ENCODE measurements around the gene RABEPK. TPM values are rescaled to one million over a fixed set of nuclear protein-coding genes. Genes with fewer than 3 reads are reported as not detected.

The RABEPK gene
- total and polyA plus RNA-seq, 2 experiments from 2014 or later, result 20.4 to 30.1 TPM

DNA sequence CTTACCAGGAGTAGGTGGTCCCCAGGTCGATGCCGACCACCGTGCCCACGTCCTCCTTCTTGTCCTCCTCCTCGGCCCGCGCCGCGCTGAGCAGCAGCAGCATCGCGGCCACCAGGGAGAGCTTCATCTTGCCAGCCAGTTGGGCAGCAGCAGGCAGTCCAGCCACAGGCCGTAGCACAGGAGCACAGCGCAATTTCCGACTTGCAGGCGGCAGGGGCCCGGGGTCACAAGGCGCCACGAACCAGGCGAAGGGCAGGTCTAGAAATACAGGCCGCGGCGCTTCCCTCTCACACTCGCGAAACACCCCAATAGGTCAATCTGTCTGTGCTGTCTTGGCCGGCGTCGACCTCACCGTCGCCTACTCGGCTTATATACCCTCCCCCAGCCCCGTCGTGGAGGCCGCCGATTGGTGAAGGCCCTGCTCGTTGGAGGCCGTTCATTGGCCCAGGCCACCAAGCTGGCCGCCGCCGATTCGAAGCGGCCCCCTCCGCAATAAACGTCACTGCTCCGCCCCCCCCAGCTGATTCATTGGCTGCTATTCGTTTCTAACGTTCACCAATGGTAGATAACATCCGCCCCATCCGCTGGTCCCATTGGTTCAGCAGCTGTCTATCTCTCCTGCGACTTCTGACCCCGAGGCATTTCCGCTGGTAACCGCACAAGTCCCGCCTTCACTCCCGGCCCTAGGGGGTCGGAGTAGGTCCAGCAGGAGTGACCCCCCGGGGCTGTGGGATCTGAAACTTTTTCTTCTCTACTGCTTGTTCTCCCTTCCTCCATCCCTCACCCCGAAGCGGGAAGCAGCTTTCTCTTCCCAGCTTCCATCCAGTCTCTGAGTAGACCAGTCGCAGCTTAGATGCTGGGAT, 40.9 kb downstream of the RABEPK start, which contains the start of gene HSPA5:
HSPA5 (minus strand) TSS at position 344 of the 863 bp plus-strand sequence; CDS start at position 127, 217 bp downstream.
- TF ChIP-seq, protein P1, sequence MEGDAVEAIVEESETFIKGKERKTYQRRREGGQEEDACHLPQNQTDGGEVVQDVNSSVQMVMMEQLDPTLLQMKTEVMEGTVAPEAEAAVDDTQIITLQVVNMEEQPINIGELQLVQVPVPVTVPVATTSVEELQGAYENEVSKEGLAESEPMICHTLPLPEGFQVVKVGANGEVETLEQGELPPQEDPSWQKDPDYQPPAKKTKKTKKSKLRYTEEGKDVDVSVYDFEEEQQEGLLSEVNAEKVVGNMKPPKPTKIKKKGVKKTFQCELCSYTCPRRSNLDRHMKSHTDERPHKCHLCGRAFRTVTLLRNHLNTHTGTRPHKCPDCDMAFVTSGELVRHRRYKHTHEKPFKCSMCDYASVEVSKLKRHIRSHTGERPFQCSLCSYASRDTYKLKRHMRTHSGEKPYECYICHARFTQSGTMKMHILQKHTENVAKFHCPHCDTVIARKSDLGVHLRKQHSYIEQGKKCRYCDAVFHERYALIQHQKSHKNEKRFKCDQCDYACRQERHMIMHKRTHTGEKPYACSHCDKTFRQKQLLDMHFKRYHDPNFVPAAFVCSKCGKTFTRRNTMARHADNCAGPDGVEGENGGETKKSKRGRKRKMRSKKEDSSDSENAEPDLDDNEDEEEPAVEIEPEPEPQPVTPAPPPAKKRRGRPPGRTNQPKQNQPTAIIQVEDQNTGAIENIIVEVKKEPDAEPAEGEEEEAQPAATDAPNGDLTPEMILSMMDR (IDR thresholded peaks at IDR 0.05; ENCODE audit: poor library complexity), result peak; percentile 22
- TF ChIP-seq EZH2phosphoT487 (IDR thresholded peaks at IDR 0.05; ENCODE audit: low read depth, severe bottlenecking, unreplicated experiment) (no peak), EZH2 (IDR thresholded peaks at IDR 0.05; ENCODE audit: borderline replicate concordance) (no peak)
- no peaks in the 10 kb centered on the region for H3K9me3 ChIP-seq (ENCODE audit: low read depth)
- H3K36me3 ChIP-seq (replicated peaks; ENCODE audit: insufficient read depth, low read depth), result peaks cover 15% of the 10 kb centered on the region
- no peaks in the 10 kb centered on the region for H3K9me2 ChIP-seq (replicated peaks; ENCODE audit: insufficient read depth)
- H2AFZ ChIP-seq, result peak within 1 kb of the TSS; percentile 43
- no peaks in the 10 kb centered on the region for H3K27me3 ChIP-seq
- peaks cover 47% of the 10 kb centered on the region for H4K20me1 ChIP-seq (ENCODE audit: insufficient read depth, poor library complexity, severe bottlenecking)
- H3K27ac ChIP-seq, result peak within 1 kb of the TSS; percentile 95
- WGBS (ENCODE audit: low lambda C conversion rate, missing lambda C conversion rate), result under 1% methylated on average over 56 of the region's 59 CpGs
- DNase-seq (ENCODE audit: low spot score), result peak; percentile 99
- H3K4me2 ChIP-seq, result peak within 1 kb of the TSS; percentile 91
- H3K4me1 ChIP-seq (ENCODE audit: insufficient read depth), result peaks cover 40% of the 10 kb centered on the region
- H3K4me3 ChIP-seq, result peak within 1 kb of the TSS; percentile 51
- H3K79me2 ChIP-seq, result peaks cover 53% of the 10 kb centered on the region

- peak overlapping the region; percentile 43 for H2AFZ ChIP-seq
- H4K20me1 ChIP-seq (ENCODE audit: insufficient read depth, poor library complexity, severe bottlenecking), result peaks cover 38% of the 10 kb centered on the region
- no peaks in the 10 kb centered on the region for H3K9me2 ChIP-seq (replicated peaks; ENCODE audit: insufficient read depth)
- H3K9me3 ChIP-seq (ENCODE audit: low read depth), result no peaks in the 10 kb centered on the region
- TF ChIP-seq EZH2phosphoT487 (IDR thresholded peaks at IDR 0.05; ENCODE audit: low read depth, severe bottlenecking, unreplicated experiment) (no peak), EZH2 (IDR thresholded peaks at IDR 0.05; ENCODE audit: borderline replicate concordance) (no peak)
- TF ChIP-seq, protein P1 (IDR thresholded peaks at IDR 0.05; ENCODE audit: poor library complexity), result no peak
- peaks cover 34% of the 10 kb centered on the region for H3K4me1 ChIP-seq (ENCODE audit: insufficient read depth)
- no peaks in the 10 kb centered on the region for H3K27me3 ChIP-seq
- H3K79me2 ChIP-seq, result peaks cover 44% of the 10 kb centered on the region
- DNase-seq (ENCODE audit: low spot score), result peak; percentile 51
- H3K27ac ChIP-seq, result peak overlapping the region; percentile 95
- peaks cover 12% of the 10 kb centered on the region for H3K36me3 ChIP-seq (replicated peaks; ENCODE audit: insufficient read depth, low read depth)
- H3K4me2 ChIP-seq, result peak overlapping the region; percentile 91
- 25% methylated on average over 27 of the region's 27 CpGs for WGBS (ENCODE audit: low lambda C conversion rate, missing lambda C conversion rate)
- H3K4me3 ChIP-seq, result peak overlapping the region; percentile 24
These were observed 41.8 kb downstream of the RABEPK start for GRCh38 chr9:125241863-125242739.

GRCh38 chr9:125243792-125244260, 43.5 kb downstream of the RABEPK start:
- H3K4me1 ChIP-seq (ENCODE audit: insufficient read depth), result peaks cover 19% of the 10 kb centered on the region
- WGBS (ENCODE audit: low lambda C conversion rate, missing lambda C conversion rate), result 96% methylated on average over 15 of the region's 15 CpGs
- H3K4me3 ChIP-seq, result no peak overlapping the region
- H3K36me3 ChIP-seq (replicated peaks; ENCODE audit: insufficient read depth, low read depth), result peaks cover 5% of the 10 kb centered on the region
- H2AFZ ChIP-seq, result no peak overlapping the region
- no peak overlapping the region for H3K4me2 ChIP-seq
- TF ChIP-seq, protein P1 (IDR thresholded peaks at IDR 0.05; ENCODE audit: poor library complexity), result no peak
- no peak for DNase-seq (ENCODE audit: low spot score)
- no peaks in the 10 kb centered on the region for H3K27me3 ChIP-seq
- no peaks in the 10 kb centered on the region for H3K9me3 ChIP-seq (ENCODE audit: low read depth)
- H3K9me2 ChIP-seq (replicated peaks; ENCODE audit: insufficient read depth), result no peaks in the 10 kb centered on the region
- H4K20me1 ChIP-seq (ENCODE audit: insufficient read depth, poor library complexity, severe bottlenecking), result peaks cover 21% of the 10 kb centered on the region
- peak overlapping the region; percentile 52 for H3K27ac ChIP-seq
- H3K79me2 ChIP-seq, result peaks cover 27% of the 10 kb centered on the region

All from hepatocyte (in vitro differentiated cells).